OCI-LY1 (cell line): Measurements from ENCODE around the gene BHLHA15.

Experiments used
- CTCF ChIP-seq: fragments of 200-600 bp; sonication (generic), shearing (Covaris generic); IDR thresholded peaks from 2 replicates; pipeline ENCODE4 v1.5.1; 2017; ENCODE audit warnings: mild to moderate bottlenecking, antibody characterized with exemption, low read length, moderate library complexity, mixed read lengths
- EZH2 ChIP-seq: fragments of 200-600 bp; sonication (generic), shearing (Covaris generic); IDR thresholded peaks from 2 replicates; pipeline ENCODE4 v1.8.0; 2017; ENCODE audit warnings: borderline replicate concordance, mixed run types, mild to moderate bottlenecking, antibody characterized with exemption, low read length, moderate library complexity, mixed read lengths

- no peak for TF ChIP-seq CTCF
- no peak for TF ChIP-seq EZH2
These were observed 40.3 kb upstream of the BHLHA15 start for GRCh38 chr7:98170966-98171365.
